ENCODE data around the gene EEIG1. TPM values are rescaled to one million over a fixed set of nuclear protein-coding genes. Genes with fewer than 3 reads are reported as not detected.

Gene EEIG1
- total and polyA plus RNA-seq, 4 donors, result 15.2 to 96.3 (median 49.5) TPM

DNA sequence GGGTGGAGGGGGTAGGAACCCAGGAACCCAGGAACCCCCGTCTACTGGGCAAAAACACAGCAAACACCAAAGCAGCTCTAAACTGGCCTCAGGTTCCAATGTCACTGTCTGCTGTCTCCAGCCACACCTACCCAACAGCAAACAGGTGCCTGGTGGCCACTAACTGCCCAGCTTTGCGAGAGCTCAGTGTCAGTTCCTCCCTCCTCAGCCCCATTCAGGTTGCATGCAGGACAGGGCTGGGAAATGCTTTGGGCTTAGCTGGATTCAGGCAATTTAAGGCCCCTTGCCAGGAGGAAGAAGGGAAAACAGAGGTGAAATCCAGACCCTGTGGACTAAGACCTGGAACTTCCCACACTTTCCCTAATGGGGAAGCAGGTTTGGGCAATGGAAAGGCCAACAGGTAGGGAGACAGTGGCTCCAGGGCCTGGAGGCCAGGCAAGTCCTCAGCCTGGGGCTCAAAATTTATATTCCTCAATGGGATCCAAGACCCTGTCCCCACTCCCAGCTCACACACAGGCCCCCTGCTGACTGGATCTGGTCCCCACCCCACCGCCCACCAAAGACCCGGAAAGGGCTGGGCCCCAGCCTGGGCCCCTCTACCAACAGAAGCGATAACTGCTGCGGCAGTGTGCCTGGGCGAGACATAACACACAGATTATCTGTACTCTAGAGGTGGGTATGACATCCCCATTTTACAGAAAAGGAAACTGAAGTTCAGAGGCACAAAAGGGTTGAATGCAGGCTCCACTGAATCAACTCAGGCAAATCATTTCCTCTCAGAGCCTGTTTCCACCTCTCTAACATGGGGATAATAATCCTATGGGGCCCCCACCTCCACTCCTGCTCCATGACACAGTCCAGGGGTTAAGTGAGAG, 3.5 kb downstream of the EEIG1 start:
- peaks cover 29% of the 10 kb centered on the region for H3K36me3 ChIP-seq (ENCODE audit: control insufficient read depth, insufficient read depth, low read length)
- H3K4me3 ChIP-seq (ENCODE audit: low read depth, low read length), result peak overlapping the region; percentile 87
- DNase-seq (ENCODE audit: low read depth in 4 of 6, low spot score in 6 of 6), result no peak
- H3K27me3 ChIP-seq (ENCODE audit: control insufficient read depth, insufficient read depth, low read length), result no peaks in the 10 kb centered on the region
- H3K4me1 ChIP-seq (ENCODE audit: control insufficient read depth, insufficient read depth, low read length), result peaks cover 88% of the 10 kb centered on the region
- no peaks in the 10 kb centered on the region for H3K9me3 ChIP-seq (ENCODE audit: control insufficient read depth, insufficient read depth, low read length)
- 75% methylated on average over 4 of the region's 7 CpGs for WGBS (ENCODE audit: insufficient coverage)
- H3K27ac ChIP-seq (ENCODE audit: low read depth, low read length), result peak overlapping the region; percentile 87

DNA sequence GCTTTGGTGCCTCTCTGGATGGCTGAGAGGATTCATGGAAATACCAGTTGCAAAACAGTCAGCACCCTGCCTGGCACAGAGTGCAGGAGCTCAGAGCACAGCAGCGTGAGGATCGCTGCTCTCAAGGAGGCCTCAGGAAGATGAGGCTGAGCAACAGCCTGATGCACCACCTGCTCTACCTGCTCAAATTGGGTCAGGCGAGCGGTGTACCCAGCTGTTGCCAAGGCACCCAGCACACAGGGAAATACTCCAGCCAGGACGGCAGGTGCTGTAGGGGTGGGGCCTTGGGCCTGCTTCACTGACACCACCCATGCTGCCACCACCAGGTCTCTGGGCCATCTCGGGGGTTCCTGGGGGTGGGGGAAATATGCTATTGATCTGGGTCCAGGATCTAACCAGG, 4.3 kb downstream of the EEIG1 start:
- Histone ChIP-seq H3K27me3 (ENCODE audit: control insufficient read depth, insufficient read depth, low read length) (no peaks in the 10 kb centered on the region), H3K27ac (ENCODE audit: low read depth, low read length) (peak overlapping the region; percentile 47), H3K9me3 (ENCODE audit: control insufficient read depth, insufficient read depth, low read length) (no peaks in the 10 kb centered on the region), H3K36me3 (ENCODE audit: control insufficient read depth, insufficient read depth, low read length) (peaks cover 35% of the 10 kb centered on the region), H3K4me3 (ENCODE audit: low read depth, low read length) (no peak overlapping the region), H3K4me1 (ENCODE audit: control insufficient read depth, insufficient read depth, low read length) (peaks cover 90% of the 10 kb centered on the region)
- WGBS (ENCODE audit: insufficient coverage), result 84% methylated on average over 5 of the region's 6 CpGs
- no peak for DNase-seq (ENCODE audit: low read depth in 4 of 6, low spot score in 6 of 6)

DNA sequence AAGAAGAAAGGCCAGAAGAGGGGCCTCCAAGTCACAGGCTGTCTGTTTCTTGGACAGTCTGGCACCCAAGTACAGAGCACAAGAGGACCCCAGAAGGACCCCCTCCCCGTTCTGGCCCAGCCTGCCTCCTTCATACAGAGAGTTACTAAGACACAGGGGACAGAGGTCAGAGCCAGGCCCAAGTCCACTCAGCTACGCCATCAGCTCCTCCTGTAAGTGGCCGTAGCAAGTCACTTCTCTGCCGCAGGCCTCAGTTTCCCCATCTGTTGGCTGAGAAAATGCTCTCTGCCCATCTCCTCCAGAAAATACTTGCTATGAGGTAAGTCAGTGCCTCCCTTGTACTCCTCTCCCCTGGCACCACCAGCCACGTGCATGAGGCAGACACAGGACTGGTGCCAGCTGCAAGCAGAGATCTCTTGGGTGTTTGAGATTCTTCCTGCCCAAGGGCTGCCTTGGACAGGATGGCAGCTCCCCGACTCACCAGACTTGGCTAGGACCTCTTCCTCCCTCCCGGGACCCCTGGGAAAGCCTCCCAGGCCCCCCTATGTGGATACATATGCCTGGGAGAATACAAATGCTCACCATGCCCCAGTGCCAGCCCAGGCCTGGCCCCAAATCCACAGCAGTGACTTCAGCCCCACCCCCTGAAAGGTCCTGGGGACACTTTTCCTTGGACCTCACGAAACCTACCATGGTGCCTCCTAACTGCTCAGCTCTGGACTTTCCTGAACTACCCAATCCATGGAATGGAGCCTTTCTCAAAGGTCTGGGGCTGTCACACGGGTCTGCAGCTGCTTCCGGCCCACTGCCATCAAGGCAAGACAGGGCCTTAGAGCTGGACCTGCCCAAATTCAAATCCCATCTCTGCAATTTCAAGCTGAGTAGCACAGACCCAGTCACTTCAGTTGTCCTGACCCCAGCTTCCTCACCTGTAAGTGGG, 5.1 kb downstream of the EEIG1 start:
- H3K36me3 ChIP-seq (ENCODE audit: control insufficient read depth, insufficient read depth, low read length), result peaks cover 38% of the 10 kb centered on the region
- peaks cover 94% of the 10 kb centered on the region for H3K4me1 ChIP-seq (ENCODE audit: control insufficient read depth, insufficient read depth, low read length)
- H3K9me3 ChIP-seq (ENCODE audit: control insufficient read depth, insufficient read depth, low read length), result no peaks in the 10 kb centered on the region
- no peak overlapping the region for H3K4me3 ChIP-seq (ENCODE audit: low read depth, low read length)
- H3K27me3 ChIP-seq (ENCODE audit: control insufficient read depth, insufficient read depth, low read length), result no peaks in the 10 kb centered on the region
- no peak for DNase-seq (ENCODE audit: low read depth in 4 of 6, low spot score in 6 of 6)
- peak overlapping the region; percentile 78 for H3K27ac ChIP-seq (ENCODE audit: low read depth, low read length)
- 67% methylated on average over 10 of the region's 10 CpGs for WGBS (ENCODE audit: insufficient coverage)

DNA sequence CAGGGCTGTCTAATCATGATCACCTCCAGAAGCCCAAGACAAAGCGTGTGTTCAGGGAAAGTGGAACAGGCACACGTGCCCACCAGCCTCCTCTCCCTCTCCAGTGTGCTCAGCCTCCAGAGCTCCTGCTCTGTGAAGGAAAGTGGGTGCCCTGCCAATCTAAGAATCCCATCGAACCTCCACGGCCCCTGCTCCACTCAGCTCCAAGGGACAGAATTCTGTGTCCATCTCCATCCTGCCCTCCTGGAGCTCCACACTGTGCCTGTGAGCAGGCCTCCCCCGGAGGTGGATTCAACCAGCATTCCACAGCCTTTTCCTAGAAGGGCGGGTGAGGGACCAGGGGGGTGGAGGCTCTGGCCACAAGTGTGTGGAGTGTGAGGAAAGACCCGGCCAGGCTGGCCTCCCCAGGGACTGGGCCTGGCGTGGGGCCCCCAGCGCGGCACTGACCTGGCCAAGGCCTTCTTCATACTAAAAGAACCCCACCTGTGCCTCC, 6.0 kb downstream of the EEIG1 start:
- no peaks in the 10 kb centered on the region for H3K27me3 ChIP-seq (ENCODE audit: control insufficient read depth, insufficient read depth, low read length)
- peak overlapping the region; percentile 78 for H3K27ac ChIP-seq (ENCODE audit: low read depth, low read length)
- peaks cover 43% of the 10 kb centered on the region for H3K36me3 ChIP-seq (ENCODE audit: control insufficient read depth, insufficient read depth, low read length)
- H3K9me3 ChIP-seq (ENCODE audit: control insufficient read depth, insufficient read depth, low read length), result no peaks in the 10 kb centered on the region
- H3K4me3 ChIP-seq (ENCODE audit: low read depth, low read length), result no peak overlapping the region
- H3K4me1 ChIP-seq (ENCODE audit: control insufficient read depth, insufficient read depth, low read length), result peaks cover 100% of the 10 kb centered on the region
- 45% methylated on average over 4 of the region's 10 CpGs for WGBS (ENCODE audit: insufficient coverage)
- no peak for DNase-seq (ENCODE audit: low read depth in 4 of 6, low spot score in 6 of 6)

DNA sequence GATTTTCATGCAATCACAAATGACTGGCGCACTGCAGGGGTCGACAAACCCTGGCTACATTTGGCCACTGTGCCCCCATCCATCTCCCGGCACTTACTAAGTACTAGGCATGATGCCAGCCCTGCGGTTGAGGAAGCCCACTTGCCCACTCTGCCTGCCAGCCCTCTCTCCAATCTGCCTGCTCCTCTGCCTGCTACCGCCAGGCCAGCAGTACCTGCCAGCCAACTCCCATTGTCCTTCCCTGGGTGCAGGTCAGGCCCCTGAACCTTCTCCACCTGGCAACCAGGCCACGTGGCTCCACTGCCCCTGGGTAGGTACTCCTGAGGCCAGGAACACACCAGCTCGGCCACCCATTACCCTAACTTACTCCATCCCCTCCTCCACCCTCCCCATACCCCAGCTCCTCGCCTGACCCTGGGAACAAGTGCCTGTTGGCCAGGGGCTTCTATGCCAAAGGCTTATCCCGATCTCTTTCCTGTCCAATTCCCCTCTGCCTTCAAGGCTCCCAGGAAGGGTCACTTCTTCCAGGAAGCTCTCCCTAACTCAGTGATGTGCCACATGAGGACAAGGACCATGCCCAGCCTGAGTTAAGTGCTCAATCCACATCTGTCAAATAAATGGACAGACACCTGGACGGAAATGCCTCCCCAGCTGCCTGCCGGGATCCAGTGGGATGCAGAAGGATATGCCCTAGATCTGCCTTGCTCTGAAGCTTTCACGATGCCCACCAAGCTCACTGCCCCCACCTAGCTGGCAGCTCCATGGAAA, 6.6 kb downstream of the EEIG1 start:
- Histone ChIP-seq H3K36me3 (ENCODE audit: control insufficient read depth, insufficient read depth, low read length) (peaks cover 43% of the 10 kb centered on the region), H3K4me3 (ENCODE audit: low read depth, low read length) (no peak overlapping the region), H3K27ac (ENCODE audit: low read depth, low read length) (peak overlapping the region; percentile 78), H3K4me1 (ENCODE audit: control insufficient read depth, insufficient read depth, low read length) (peaks cover 100% of the 10 kb centered on the region), H3K27me3 (ENCODE audit: control insufficient read depth, insufficient read depth, low read length) (no peaks in the 10 kb centered on the region), H3K9me3 (ENCODE audit: control insufficient read depth, insufficient read depth, low read length) (no peaks in the 10 kb centered on the region)
- peak in 2 of 6 donors; percentile 70 to 84 for DNase-seq (ENCODE audit: low read depth in 4 of 6, low spot score in 6 of 6)
- WGBS (ENCODE audit: insufficient coverage), result 41% methylated on average over 12 of the region's 12 CpGs

DNA sequence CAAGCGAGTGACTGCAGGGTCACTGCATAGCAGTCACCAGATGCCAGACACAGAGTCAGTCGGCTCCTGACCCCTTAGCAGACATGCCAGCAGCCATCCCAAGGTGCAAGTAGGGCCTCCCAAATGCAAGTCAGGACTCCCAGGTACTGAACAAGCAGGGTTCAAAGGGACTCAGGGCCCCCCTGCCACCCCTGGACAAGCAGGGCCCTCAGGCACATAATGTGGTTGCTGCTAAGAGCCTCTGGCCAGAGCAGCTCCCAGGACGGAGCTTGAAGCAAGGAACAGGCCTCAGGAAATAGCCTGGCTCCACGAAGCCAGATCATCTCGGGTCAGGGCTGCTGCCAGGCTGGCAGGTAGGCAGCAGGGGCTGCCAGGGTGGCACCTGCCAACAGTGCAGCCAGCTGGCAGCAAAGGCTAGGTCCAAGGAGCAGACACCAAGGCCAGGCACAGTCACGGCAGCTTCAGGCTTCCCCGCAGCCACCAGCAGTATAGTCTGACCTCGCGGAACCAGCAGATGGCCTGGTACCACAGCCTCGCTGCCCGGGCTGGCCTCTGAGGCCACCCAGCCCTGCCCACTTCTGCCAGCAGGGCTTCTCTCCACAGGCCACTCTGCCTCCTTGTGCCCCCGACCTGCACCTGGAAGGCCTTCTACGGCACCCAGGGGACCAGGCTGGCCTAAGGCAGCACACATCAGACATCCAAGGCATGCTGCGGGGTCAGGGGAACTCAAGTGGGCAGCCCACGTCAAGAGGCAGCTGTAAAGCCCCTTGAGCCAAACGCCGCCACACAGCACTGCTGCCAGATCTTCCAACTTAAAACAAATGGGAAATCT, 7.4 kb downstream of the EEIG1 start:
- 42% methylated on average over 17 of the region's 17 CpGs for WGBS (ENCODE audit: insufficient coverage)
- no peaks in the 10 kb centered on the region for H3K9me3 ChIP-seq (ENCODE audit: control insufficient read depth, insufficient read depth, low read length)
- H3K36me3 ChIP-seq (ENCODE audit: control insufficient read depth, insufficient read depth, low read length), result peaks cover 43% of the 10 kb centered on the region
- no peak for DNase-seq (ENCODE audit: low read depth in 4 of 6, low spot score in 6 of 6)
- H3K27ac ChIP-seq (ENCODE audit: low read depth, low read length), result peak overlapping the region; percentile 78
- H3K27me3 ChIP-seq (ENCODE audit: control insufficient read depth, insufficient read depth, low read length), result no peaks in the 10 kb centered on the region
- peaks cover 100% of the 10 kb centered on the region for H3K4me1 ChIP-seq (ENCODE audit: control insufficient read depth, insufficient read depth, low read length)
- H3K4me3 ChIP-seq (ENCODE audit: low read depth, low read length), result no peak overlapping the region

DNA sequence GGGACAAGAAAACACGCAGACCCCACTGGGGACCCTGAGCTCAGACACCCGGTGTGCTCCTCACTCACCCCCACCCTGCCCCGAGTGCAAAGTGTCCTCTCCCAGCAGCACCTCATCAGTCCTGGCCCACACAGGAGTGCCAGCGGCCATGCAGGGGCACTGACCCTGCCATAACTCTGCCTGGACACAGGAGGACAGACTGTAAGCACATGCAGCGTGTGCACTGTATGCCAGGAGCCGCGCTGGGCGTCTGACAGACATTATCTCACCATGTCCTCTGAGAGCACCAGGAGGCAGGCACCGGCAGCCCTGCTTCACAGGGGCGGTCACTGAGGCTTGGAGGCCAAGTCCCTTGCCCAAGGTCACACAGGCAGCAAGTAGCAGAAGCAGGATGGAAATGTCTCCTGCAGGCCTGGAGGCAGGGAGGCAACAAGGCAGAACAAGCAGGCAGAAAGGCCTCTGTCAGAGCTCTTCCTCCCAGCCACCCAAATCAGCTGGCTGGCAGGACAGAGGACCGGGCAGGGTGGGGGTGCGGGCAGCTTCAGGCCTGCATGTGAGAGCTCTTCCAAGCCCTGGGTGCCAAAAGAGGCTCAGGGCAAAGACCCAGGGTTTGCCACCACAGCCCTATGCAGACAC, 8.4 kb downstream of the EEIG1 start:
- Histone ChIP-seq H3K4me3 (ENCODE audit: low read depth, low read length) (no peak overlapping the region), H3K4me1 (ENCODE audit: control insufficient read depth, insufficient read depth, low read length) (peaks cover 100% of the 10 kb centered on the region), H3K27me3 (ENCODE audit: control insufficient read depth, insufficient read depth, low read length) (no peaks in the 10 kb centered on the region), H3K27ac (ENCODE audit: low read depth, low read length) (peak overlapping the region; percentile 78), H3K36me3 (ENCODE audit: control insufficient read depth, insufficient read depth, low read length) (peaks cover 37% of the 10 kb centered on the region), H3K9me3 (ENCODE audit: control insufficient read depth, insufficient read depth, low read length) (no peaks in the 10 kb centered on the region)
- 37% methylated on average over 12 of the region's 12 CpGs for WGBS (ENCODE audit: insufficient coverage)
- DNase-seq (ENCODE audit: low read depth in 4 of 6, low spot score in 6 of 6), result no peak

DNA sequence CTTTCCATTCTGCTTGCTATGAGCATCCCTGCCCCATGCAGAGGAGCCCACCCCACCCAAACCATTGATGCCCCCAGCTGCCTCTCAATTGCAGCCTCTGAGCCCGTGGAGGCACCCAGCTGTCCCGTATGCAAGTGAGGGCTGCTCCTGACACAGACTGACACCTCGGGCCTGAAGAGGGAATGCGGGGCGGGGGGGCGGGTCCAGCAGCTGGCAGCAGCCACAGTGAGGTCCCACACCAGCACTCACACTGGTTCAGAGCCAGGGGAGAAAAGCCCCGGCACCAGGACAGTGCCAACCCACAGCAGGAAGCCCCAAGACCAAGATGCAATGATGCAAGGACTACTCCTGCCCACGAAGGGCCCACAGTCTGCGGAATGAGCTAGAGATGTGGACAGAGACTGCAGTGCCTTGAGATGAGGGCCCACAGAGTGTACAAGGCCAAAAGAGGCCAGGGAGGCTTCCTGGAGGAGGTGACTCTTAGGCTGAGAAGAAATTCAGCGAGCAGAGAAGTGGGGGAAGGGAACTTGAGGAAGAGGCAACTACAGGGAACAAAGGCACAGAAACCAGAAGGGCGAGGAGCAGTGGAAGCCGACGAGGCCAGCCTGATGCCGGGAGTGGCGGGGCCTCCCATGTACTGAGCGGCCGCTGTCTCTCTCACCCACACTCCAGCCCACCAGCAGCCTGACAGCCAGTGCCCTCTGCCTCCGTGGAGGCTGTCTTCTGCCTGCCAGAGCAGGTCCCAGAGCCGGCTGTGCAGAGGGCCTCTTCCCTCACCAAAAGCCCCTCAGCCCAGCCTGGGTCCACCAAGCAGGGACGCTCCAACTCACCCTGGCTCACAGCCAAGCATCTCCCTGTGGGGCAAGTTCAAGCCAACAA, 9.2 kb downstream of the EEIG1 start:
- H3K9me3 ChIP-seq (ENCODE audit: control insufficient read depth, insufficient read depth, low read length), result no peaks in the 10 kb centered on the region
- peak in 1 of 6 donors; percentile 72 for DNase-seq (ENCODE audit: low read depth in 4 of 6, low spot score in 6 of 6)
- peaks cover 100% of the 10 kb centered on the region for H3K4me1 ChIP-seq (ENCODE audit: control insufficient read depth, insufficient read depth, low read length)
- no peak overlapping the region for H3K4me3 ChIP-seq (ENCODE audit: low read depth, low read length)
- WGBS (ENCODE audit: insufficient coverage), result 31% methylated on average over 17 of the region's 20 CpGs
- H3K36me3 ChIP-seq (ENCODE audit: control insufficient read depth, insufficient read depth, low read length), result peaks cover 34% of the 10 kb centered on the region
- no peaks in the 10 kb centered on the region for H3K27me3 ChIP-seq (ENCODE audit: control insufficient read depth, insufficient read depth, low read length)
- peak overlapping the region; percentile 78 for H3K27ac ChIP-seq (ENCODE audit: low read depth, low read length)
